A549 (cell line): ENCODE results near the gene SYT2. TPM values are rescaled to one million over a fixed set of nuclear protein-coding genes. Genes with fewer than 3 reads are reported as not detected.
"Not testable (repeated sequence)": the region's sequence is repeated elsewhere in the genome, so short reads cannot be mapped to it uniquely, and the experiment has no call there.

Source experiments
- ATAC-seq, 2 experiments: fragments of 200-7000 bp in 1 of 2; fragments of >200 bp in 1 of 2; cut with Nextera tagmentation in 1 of 2; cut with Tn5 transposase in 1 of 2; 3 replicates each; pipeline versions ENCODE4 v1.8.0 to v1.9.1; 2018 to 2020; ENCODE audit warnings: mild to moderate bottlenecking in 1 of 2, moderate library complexity in 1 of 2
- CTCF ChIA-PET: fragments of 300-600 bp; sonication (Branson Sonifier 250); formaldehyde crosslinking; extraction: SDS; loops from one replicate; lab custom pipeline; 2021; ENCODE audit warnings: antibody characterized with exemption, inconsistent platforms; lab: Yijun Ruan, JAX
- POLR2A ChIA-PET: fragments of 350-600 bp; formaldehyde crosslinking; extraction: SDS; loops from one replicate; lab custom pipeline; 2021; ENCODE audit warnings: antibody characterized with exemption, inconsistent platforms; lab: Yijun Ruan, JAX
- DNase-seq, 2 experiments: peaks; one replicate each; pipeline versions ENCODE4 v3.0.0 to v3.0.0-alpha.2; 2011 to 2016; ENCODE audit warnings: low read depth in 1 of 2, low spot score in 1 of 2
- FAIRE-seq: peaks from 2 replicates; lab custom pipeline; 2011; peaks lifted over from hg19 to GRCh38; lab: Jason Lieb, UNC
- H3K27ac ChIP-seq, 2 experiments: fragments of >200 bp; sonication (Bioruptor Twin); formaldehyde crosslinking; 3 replicates each; pipeline ENCODE4 v1.5.1; 2016 to 2017
- H3K4me1 ChIP-seq: fragments of >200 bp; sonication (Bioruptor Twin); formaldehyde crosslinking; 3 replicates; pipeline ENCODE4 v1.6.1; 2016
- H3K4me2 ChIP-seq: fragments of >200 bp; sonication (Bioruptor Twin); formaldehyde crosslinking; 3 replicates; pipeline ENCODE4 v1.6.1; 2016
- H3K4me3 ChIP-seq: fragments of >200 bp; sonication (Bioruptor Twin); formaldehyde crosslinking; 3 replicates; pipeline ENCODE4 v1.5.1; 2016
- H3K9me3 ChIP-seq: fragments of >200 bp; sonication (Bioruptor Twin); formaldehyde crosslinking; 3 replicates; pipeline ENCODE4 v1.6.1; 2016
- MAFK ChIP-seq: fragments of 450-650 bp; IDR thresholded peaks from 2 replicates; pipeline ENCODE4 v1.6.1; 2014; ENCODE audit not compliant: partially characterized antibody
- POLR2A ChIP-seq: IDR thresholded peaks from 2 replicates; pipeline ENCODE4 v1.6.1; 2012; ENCODE audit warnings: mild to moderate bottlenecking, low read length
- WGBS: methylation state at CpG from one replicate; pipeline ENCODE4 v1.1.6; 2017; ENCODE audit errors: missing lambda C conversion rate; 5-methylcytosine and 5-hydroxymethylcytosine counted together
- polyA plus RNA-seq, 4 experiments: library from polyadenylated mRNA; depleted of rRNA in 3 of 4; stranded (reverse); fragments of >200 nt; fragmentation: RNase III in 1 of 4; extraction: RNeasy Plus Mini Kit Qiagen cat#74134 plus additional on column Dnase treatment in 1 of 4; gene quantifications; 2 replicates in 3 of 4; 3 replicates in 1 of 4; pipeline ENCODE4 v1.2.3, GENCODE V29; 2011 to 2017

The SYT2 gene
- polyA plus RNA-seq, 2 of the 4 experiments (the other 2 are of a cell fraction), result 0.03 to 0.04 TPM

- H3K9me3 ChIP-seq, H3K4me1 ChIP-seq, DNase-seq, H3K4me3 ChIP-seq, POLR2A ChIA-PET, FAIRE-seq, ATAC-seq, H3K27ac ChIP-seq, H3K4me2 ChIP-seq: not testable (repeated sequence)
- CTCF ChIA-PET, result interaction anchor here (1.4 kb wide), 1 partner anchor 50 kb away, joined by 3 read pairs; no protein-coding TSS in a partner anchor
- 93% methylated on average over 1 of the region's 1 CpG for WGBS
These were observed 160.2 kb downstream of the SYT2 start for GRCh38 chr1:202550088-202550487.

DNA sequence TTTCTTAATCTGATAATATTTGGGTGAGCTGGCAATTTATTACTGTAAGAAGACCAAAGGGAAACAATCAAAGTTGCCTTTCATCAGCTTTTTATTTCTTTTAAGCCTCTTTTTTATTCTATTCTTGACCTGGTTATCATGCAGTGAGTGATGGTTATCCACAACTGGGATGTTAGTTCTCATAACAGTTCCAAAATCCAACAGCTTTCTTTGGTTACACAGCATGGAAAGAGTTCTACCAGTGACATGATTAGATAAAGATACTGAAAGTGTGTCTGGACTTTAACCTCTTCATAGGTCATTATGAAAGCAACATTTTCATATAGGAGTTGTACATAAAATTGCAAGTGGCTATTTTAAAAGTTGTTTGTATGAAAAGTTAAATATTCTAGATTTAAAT is 163.0 kb downstream of the SYT2 start:
- DNase-seq, result no peak
- TF ChIP-seq MAFK (no peak), POLR2A (no peak)
- Histone ChIP-seq H3K9me3 (no peaks in the 10 kb centered on the region), H3K4me2 (no peak overlapping the region), H3K27ac (no peak overlapping the region), H3K4me3 (no peak overlapping the region), H3K4me1 (no peaks in the 10 kb centered on the region)
- ChIA-PET POLR2A (no interaction called here), CTCF (no interaction called here)
- no peak for ATAC-seq
- FAIRE-seq, result no peak

- CTCF ChIA-PET, result not testable (repeated sequence)
These were observed 163.5 kb downstream of the SYT2 start for GRCh38 chr1:202546796-202547195.

DNA sequence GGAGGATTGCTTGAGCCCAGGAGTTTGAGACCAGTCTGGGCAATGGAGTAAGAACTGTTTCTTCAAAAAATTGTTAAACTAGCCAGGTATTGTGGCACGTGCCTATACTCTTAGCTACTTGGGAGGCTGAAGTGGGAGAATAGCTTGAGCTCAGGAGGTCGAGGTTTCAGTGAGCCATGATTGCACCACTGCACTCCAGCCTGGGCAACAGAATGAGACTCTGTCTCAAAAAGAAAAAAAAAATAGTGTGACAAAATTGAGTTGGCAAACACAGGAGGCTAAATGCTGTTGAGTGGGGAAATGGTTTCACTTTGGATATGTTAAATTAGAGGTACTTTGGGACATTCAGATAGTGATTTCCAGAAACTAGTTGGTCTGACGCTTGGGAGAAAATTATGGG is 163.9 kb downstream of the SYT2 start:
- ATAC-seq, H3K4me2 ChIP-seq, CTCF ChIA-PET, FAIRE-seq, H3K4me1 ChIP-seq, DNase-seq, H3K4me3 ChIP-seq, H3K27ac ChIP-seq, H3K9me3 ChIP-seq, POLR2A ChIA-PET: not testable (repeated sequence)
- 73% methylated on average over 3 of the region's 3 CpGs for WGBS

More at GRCh38 chr1:202546796-202547195, 163.5 kb downstream of the SYT2 start:
- H3K27ac ChIP-seq, H3K4me1 ChIP-seq, H3K4me3 ChIP-seq, H3K4me2 ChIP-seq, POLR2A ChIA-PET, ATAC-seq, H3K9me3 ChIP-seq, FAIRE-seq, DNase-seq: not testable (repeated sequence)
- WGBS, result 84% methylated on average over 3 of the region's 3 CpGs

DNA sequence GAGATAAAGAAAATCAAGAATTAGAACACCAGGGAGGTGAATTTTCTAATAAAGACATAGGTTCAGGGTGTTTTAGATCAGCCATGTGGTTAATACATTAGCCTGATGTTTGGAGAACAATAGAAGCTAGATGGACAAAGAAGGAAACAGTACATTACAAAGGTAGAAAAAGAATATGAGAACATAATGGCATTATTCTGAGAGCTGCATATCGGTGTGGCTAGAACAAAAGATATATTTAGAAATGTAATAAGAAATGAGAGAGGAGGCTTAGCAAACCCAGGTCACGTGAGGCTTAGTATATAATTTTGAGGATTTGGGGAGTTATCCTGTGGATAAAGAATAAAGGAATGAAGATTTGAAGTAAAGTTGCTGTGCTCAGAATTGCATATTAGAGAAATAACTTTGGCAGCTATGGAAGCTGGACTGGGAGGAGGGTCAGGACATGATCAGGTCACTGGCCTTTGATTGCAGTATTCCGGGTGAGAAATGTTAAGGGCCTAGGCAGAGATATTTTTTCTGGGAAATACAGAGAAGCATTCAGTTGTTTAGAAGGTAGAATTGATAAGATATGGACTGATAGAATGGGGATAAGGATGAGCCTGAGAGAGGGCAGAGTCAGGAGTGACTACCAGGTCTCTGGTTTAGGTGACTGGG is 164.5 kb downstream of the SYT2 start:
- DNase-seq, H3K4me2 ChIP-seq, H3K4me1 ChIP-seq, ATAC-seq, CTCF ChIA-PET, H3K4me3 ChIP-seq, H3K9me3 ChIP-seq, POLR2A ChIA-PET, H3K27ac ChIP-seq, FAIRE-seq: not testable (repeated sequence)
- WGBS, result 93% methylated on average over 3 of the region's 3 CpGs

GRCh38 chr1:202544766-202545449 is 165.3 kb downstream of the SYT2 start:
- DNase-seq, H3K9me3 ChIP-seq, H3K4me1 ChIP-seq, H3K4me2 ChIP-seq, H3K27ac ChIP-seq, FAIRE-seq, POLR2A ChIA-PET, ATAC-seq, CTCF ChIA-PET, H3K4me3 ChIP-seq: not testable (repeated sequence)
- 92% methylated on average over 6 of the region's 6 CpGs for WGBS

- FAIRE-seq, ATAC-seq, H3K4me2 ChIP-seq, H3K27ac ChIP-seq, DNase-seq, H3K4me1 ChIP-seq, H3K4me3 ChIP-seq, H3K9me3 ChIP-seq, POLR2A ChIA-PET: not testable (repeated sequence)
- CTCF ChIA-PET, result interaction anchor here (1.2 to 1.6 kb wide), 2 partner anchors 31 to 177 kb away, joined by 3 read pairs; no protein-coding TSS in a partner anchor
- 91% methylated on average over 11 of the region's 11 CpGs for WGBS
These were observed 166.7 kb downstream of the SYT2 start for GRCh38 chr1:202543537-202543936.

DNA sequence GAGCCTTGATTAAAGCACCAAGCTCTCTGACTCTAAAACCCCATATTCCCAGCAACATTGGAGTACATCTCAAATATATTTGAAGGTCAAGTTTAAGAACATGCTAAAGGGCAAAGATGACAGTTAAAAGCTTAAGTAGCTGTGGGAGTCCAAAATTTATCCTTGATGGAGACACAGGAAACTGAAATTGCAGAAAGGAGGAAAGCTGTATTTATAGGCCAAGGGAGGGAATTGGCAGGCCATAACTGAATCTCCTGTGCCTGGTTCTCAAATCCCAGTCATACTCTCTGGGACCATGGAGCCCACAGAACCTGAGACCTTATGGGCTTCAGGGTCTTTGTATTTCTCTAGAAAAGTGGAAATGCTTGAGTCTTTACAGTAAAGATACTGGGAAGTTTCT is 167.8 kb downstream of the SYT2 start:
- POLR2A ChIA-PET, DNase-seq, H3K4me2 ChIP-seq, H3K9me3 ChIP-seq, ATAC-seq, H3K4me1 ChIP-seq, FAIRE-seq, H3K27ac ChIP-seq, H3K4me3 ChIP-seq: not testable (repeated sequence)
- CTCF ChIA-PET, result interaction anchor here (1.6 kb wide), 1 partner anchor 178 kb away, joined by 3 read pairs; no protein-coding TSS in a partner anchor

DNA sequence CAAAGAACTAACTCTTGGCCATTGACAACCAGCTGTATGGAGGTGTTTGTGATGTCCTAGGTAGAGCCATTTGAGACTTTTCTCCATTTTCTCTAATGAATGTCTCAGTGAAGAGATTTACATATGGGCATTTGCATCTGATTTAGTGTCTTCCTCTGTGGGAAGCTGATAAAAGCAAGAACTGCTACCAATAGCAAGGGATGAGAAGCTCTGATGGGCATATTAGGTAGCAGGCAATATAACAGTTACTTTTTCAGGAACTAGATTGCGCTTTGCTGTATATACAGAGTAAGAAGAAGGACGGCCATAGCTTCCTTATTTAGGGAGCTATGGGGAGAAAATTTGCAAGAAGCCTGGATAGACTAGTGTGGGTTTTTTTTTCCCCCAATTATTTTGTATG is 169.4 kb downstream of the SYT2 start:
- FAIRE-seq, H3K4me1 ChIP-seq, DNase-seq, H3K9me3 ChIP-seq, H3K4me3 ChIP-seq, H3K4me2 ChIP-seq, ATAC-seq, H3K27ac ChIP-seq, POLR2A ChIA-PET: not testable (repeated sequence)
- CTCF ChIA-PET, result interaction anchor here (1.6 kb wide), 1 partner anchor 36 kb away, joined by 3 read pairs; no protein-coding TSS in a partner anchor
- 90% methylated on average over 2 of the region's 2 CpGs for WGBS
